SK-MEL-5 (cell line): Measurements from ENCODE around the gene PRR5L. TPM values are rescaled to one million over a fixed set of nuclear protein-coding genes. Genes with fewer than 3 reads are reported as not detected.

Source experiments
- DNase-seq: peaks from one replicate; pipeline ENCODE4 v3.0.0-alpha.2; 2016; ENCODE audit warnings: low read depth, low spot score
- in situ Hi-C: cut with HindIII; loops from 2 replicates; pipeline ENCODE4 v1.10.0; 2016; ENCODE audit warnings: low sequenced_read_pairs, high pct_unique_total_duplicates, low pct_unique_long_range_greater_than_20kb
- total RNA-seq: library from RNA; depleted of rRNA; stranded (reverse); fragments of >200 nt; shearing (Covaris generic); gene quantifications from 2 replicates; pipeline ENCODE4 v1.2.3, GENCODE V29; 2014

Gene PRR5L
- total RNA-seq, 1 experiment from 2014 or later: 3.2 TPM

DNA sequence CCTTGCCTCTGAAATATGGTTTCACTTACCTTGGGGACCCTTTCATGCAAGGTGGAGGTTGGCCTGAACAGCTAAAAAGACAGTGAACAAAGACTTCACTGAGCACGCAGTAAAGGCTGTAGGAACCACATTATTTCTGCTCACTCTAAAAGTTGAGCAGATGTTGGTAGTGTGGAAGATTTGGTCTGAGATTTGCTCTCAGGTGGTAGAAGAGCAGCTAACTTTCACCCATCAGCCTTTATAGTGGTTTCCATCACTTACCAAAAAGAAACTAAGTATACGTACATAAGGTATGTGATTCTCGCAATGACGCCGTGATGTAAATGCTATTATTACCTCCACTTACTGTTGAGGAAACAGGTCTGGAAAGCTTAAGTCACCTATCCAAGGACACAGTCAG lies 47.3 kb downstream of the PRR5L start:
- in situ Hi-C loops: loop anchor here (5.0 kb wide), 1 partner anchor 46 kb away; the partner anchor contains the start of gene PRR5L
- DNase-seq: no peak

- DNase-seq: no peak
- in situ Hi-C loops: no loop called here
Observed at GRCh38 chr11:36345084-36345511, 49.0 kb downstream of the PRR5L start.

DNA sequence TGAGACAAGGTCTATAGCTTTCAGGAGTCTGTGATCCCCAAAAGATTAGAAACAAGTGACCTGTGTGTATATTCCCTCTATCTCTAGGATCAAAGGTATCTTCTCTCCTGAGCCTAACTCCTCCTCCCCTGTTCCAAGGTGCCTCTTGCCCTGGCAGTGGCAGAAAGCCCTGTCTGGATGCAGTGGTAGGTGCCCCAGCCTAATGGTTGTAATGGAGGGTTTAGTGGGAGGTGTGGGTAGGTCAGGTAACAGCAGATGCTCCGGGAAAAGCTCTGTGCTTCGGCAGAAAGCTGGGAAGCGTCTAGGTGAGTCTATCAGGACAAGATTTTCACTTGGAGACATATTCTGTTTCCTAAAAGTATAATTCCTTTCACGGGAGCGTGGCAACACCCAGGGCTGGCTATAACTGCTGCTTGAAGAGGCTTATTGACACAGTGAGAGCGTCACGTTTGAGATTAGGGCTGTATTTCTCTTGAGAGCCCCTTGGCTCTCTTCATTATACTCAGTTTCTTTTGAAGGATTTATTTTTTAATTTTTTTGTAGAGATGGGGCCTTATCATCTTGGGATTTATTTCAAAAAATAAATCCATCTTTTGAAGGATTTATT lies 49.5 kb downstream of the PRR5L start:
- in situ Hi-C loops: no loop called here
- DNase-seq: no peak

DNA sequence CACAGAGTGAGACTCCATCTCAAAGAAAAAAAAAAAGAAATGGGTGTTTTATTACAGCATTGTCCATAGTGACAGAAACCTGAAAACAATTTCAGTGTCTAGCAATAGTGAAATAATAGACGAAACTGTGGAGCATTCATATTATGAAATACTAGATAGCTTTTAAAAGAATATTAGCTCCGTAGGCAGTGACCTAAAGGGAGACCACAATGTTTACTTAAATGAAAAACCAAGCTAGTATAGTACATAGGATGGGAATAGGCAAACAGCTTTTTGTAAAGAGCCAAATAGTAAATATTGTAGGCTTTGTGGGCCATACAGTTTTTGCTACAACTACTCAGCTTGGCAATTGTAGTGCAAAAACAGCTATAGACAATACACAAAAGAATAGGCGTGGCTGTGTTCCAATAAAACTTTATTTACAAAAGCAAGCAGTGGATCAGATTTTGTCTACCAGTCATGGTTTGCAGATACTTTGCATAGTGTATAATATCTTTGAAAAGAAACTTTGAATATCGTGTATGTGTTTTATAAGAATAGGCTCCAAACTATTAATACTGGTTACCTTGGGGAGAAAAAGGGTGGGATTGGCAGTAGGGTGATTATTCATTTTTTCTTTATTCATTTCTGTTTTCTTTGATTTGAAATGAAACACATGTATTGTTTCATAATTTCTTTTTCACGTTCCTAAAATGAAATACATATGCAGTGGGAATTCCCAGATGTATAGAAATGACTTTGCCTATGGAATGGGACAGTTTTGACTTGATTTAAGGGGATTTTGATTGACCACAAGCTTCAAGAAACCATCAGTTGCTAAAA lies 50.7 kb downstream of the PRR5L start:
- no peak for DNase-seq
- in situ Hi-C loops: no loop called here

GRCh38 chr11:36347384-36347906 lies 51.4 kb downstream of the PRR5L start:
- no peak for DNase-seq
- in situ Hi-C loops: no loop called here

GRCh38 chr11:36349351-36350136 lies 53.5 kb downstream of the PRR5L start:
- in situ Hi-C loops: no loop called here
- DNase-seq: no peak

DNA sequence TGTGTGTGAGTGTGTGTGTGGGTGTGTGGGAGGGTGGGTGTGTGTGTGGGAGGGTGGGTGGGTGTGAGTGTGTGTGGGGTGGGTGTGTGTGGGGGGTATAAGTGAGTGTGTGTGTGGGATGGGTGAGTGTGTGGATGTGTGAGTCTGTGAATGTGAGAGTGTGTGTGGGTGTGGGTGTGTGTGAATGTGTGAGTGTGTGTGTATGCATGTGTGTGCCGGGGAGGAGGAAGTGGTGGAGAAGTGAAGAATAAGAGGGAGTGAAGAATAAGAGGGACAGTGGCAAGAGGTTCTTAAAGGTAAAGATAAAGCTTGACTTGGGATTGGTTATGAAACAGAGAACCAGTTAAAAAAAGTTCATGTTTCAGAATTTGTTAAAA lies 54.0 kb downstream of the PRR5L start:
- DNase-seq: no peak
- in situ Hi-C loops: no loop called here

DNA sequence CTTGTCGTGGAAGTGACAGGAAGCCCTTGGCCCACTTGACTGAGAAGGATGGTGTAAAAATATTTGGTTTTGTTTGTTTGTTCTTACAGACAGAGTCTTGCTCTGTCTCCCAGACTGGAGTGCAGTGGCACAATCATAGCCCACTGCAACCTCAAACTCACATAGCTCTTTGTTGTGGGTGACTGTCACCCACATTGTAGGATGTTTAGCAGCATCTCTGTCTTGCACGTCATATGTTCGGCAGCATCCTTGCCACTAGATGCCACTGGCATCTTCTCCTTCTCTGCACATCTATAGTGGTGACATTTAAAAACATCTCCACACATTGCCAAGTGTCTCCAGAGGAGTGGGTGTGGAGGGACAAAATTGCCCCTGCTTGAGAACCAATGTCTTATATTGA lies 56.8 kb downstream of the PRR5L start:
- in situ Hi-C loops: no loop called here
- no peak for DNase-seq

DNA sequence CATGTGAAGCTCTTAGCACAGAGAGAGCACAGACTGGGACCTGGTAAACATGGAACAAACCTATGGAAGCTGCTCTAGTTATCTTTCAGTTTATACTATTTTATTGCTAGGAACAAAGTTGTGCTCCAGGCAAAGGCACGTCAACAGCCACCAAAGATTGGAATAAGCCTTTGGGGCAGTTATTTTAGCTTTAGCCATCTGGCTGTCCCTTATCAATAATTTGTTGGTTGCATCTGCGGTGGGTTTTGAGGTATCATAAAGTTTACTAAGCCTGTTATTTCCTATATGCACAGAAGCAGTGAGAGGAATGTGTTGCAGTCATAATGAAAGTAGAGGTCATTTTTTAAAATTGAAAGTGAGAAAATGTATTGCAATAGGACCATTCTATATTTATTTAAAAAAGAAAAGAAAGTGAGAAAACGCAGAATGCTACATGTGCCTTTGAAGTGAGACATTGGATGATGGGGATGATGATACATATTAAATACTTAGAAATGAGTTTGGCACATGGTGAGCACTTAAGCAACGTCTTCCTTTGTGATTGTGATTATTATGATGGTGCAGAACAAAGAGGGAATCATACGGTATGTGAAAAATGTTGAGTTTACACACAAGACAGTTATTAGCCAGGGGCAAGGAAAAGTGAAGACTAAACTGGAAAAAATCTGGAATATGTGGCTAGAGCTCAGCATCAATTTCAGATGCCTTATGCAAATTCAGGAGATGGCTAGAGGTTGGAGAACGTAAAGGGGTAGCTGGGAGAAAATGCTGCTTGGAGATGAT lies 58.3 kb downstream of the PRR5L start:
- in situ Hi-C loops: no loop called here
- no peak for DNase-seq

DNA sequence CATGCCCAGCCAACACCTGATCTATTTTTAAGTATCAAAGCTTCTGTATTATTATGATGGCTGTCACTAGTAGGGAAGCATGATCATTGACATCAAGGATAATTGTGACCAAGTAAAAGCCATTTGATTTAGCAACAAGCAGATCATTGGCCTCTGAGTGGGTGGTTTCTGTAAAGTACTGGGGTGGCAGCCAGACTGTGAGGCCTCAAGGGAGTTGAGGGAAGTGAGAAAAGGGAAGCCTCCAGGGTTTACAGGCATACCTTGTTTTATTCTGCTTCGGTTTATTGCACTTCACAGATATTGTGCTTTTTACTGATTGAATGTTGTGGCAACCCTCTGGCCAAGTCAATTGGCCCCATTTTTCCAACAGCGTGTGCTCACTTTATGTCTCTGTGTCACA lies 60.1 kb downstream of the PRR5L start:
- DNase-seq: no peak
- in situ Hi-C loops: no loop called here

- in situ Hi-C loops: no loop called here
- DNase-seq: no peak
Observed at GRCh38 chr11:36357831-36358230, 61.7 kb downstream of the PRR5L start.

- no peak for DNase-seq
- in situ Hi-C loops: no loop called here
Observed at GRCh38 chr11:36358436-36358835, 62.3 kb downstream of the PRR5L start.

DNA sequence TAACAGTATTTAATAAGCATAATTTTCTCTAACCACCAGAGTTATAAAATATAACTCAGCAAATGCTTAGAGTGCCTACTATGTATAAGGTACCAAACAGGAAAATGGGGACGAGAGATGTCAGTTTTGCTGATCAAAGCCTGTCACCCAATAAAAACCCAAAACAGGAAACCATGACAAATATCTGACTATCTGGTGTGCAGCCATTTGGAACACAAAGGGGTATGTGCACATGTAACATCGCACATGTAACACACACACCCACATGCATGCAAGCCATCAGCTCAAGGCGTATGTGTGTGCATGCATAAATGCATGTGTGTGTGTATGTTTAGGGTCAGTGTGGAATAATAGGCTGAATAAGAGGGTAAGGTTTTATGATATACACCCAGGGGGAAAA lies 64.2 kb downstream of the PRR5L start:
- in situ Hi-C loops: no loop called here
- no peak for DNase-seq

GRCh38 chr11:36360826-36361415 lies 64.8 kb downstream of the PRR5L start:
- in situ Hi-C loops: no loop called here
- no peak for DNase-seq

DNA sequence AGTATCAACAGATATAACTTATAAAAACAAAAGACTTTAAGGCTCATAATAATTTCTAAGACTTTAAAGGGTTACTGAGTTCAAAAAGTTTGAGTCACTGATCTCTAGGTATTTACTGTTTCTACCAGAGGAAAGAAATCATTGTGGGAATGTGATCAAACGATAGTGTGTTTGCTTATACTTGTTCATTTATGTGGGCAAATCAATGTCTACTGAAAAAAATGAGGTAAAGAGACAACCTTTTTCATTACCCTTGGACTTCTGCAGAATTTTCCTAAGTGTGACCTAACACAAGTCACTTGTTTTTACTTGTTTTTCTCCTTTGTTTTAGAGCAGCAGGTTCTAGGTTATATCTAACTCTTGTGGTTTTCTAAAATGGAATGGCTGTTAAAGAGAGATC lies 65.4 kb downstream of the PRR5L start:
- no peak for DNase-seq
- in situ Hi-C loops: no loop called here

GRCh38 chr11:36361901-36362391 lies 65.9 kb downstream of the PRR5L start:
- in situ Hi-C loops: no loop called here
- DNase-seq: no peak

GRCh38 chr11:36362902-36363301 lies 66.8 kb downstream of the PRR5L start:
- in situ Hi-C loops: no loop called here
- DNase-seq: no peak
